HG03521 (cell line): Measurements from ENCODE around the gene EGFLAM.

Experiments
- ATAC-seq: cut with Tn5 transposase; IDR thresholded peaks from one replicate; pipeline ENCODE4 v1.9.1; 2021; ENCODE audit warnings: mild to moderate bottlenecking, moderate library complexity; ENCODE audit not compliant: unreplicated experiment

Gene EGFLAM

DNA sequence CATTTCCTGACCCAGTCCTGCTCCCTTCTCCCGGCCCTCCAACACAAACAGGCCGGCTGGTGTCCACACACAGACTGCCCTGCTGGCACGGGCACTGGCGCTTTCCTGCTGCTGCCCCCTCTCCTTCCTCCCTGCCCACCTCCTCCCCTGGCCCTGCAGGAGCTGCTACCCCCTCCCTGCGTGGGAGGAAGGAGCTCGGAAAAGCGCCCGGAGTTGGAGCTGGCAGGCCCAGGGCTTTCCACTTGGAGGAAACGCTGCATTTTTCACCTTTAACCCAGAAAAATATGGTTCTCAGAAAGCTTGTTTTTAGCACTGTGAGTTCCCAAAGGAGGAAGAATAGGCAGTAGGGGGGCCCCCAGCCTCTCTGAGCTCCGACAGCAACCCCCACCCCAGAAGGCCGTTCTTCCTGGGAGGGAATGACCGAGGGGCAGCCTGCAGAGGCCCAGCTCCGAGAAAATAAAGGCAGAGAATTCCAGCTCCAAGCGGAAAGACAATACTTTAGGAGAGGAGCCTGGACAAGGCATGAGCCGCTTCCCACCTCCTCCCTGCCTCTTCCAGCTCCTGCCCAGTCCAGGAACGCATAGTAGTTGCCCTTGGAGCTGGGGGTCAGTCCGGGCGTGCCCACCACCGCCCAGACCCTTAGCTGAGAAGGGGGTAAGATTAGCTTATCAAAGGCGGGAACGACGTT lies 209.1 kb downstream of the EGFLAM start:
- ATAC-seq = no peak

DNA sequence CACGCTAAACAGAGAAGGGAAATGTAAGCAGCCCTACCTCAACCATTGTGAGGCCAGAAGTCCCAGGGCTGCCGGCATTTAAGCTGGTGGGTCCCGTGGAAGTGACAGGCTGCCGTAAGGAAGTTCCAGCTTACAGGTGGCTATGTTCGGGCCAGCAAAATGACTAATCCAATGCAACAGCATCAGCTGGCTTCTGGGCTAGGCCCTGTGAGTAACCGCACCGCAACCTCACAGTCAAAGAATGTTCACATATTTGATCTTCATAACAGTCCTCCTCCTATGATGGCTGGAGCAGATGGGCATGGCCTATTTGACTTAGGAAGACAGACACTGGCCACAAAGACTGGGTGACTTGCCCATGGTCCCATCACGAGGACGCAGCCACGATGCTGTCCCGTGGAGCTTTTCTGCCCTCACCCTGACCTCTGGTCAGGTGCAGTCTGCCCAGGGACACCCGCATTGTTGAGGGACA lies 209.9 kb downstream of the EGFLAM start:
- no peak for ATAC-seq

DNA sequence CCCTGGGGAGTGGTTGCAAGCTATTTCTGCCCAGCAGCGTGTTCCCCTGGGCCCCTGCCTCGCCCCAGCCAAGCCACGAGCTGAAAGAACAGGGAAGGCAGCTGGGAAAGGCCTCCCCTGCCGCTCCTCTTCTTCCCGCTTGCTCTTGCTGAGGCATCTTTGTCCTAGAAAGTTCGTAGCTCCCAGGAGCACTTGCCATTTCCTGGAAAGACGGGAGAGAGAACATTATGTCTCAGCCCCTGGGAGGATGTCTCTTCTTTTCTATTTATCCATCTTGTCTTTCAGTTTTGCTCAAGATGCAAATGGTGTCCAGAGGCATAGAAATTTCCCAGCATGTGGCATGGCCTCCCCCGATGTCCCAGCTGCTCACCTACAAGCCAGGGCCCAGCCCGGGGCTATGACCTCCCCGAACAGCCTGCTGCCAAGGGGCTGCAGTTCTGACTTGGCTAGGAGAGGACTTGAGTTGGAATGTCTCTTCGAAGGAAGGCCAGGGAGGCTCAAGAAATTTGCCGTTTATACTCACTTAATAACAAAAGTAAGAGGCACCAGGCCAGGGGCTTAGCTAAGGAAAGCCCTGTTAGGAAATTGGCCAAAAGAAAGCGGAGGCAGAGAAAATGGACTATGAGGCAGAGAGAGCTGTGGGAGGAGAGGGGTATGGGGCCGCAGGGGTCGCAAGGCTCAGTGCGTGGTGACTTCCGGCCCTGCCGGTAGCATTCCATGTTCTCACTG lies 210.8 kb downstream of the EGFLAM start:
- ATAC-seq = no peak

DNA sequence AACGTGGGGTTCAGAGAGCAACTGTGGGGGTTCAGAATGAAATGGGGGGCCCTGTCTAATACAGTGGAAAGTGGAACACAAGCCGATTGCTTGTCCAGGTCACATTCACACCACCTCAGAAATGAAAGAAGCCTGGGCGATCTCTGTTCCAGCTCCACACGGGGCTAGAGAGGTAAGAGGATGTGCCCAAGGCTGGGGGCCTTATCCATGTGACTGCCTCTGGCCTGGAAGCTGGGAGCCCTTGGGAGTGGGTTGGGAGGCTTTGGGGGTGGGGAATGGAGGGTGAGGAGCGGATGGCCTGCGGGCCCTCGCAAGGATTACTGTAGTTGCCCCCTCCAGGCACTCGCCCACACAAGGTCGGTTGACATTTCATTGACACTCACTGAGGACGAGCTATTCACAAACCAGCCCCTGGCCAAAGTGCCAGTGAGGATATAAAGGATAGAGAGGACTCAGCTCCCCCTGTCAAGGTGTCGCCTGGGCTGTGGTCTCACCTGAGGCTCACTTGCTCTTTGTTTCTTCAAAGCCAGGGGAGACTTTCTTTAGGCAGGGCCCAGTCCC lies 211.4 kb downstream of the EGFLAM start:
- ATAC-seq = no peak

DNA sequence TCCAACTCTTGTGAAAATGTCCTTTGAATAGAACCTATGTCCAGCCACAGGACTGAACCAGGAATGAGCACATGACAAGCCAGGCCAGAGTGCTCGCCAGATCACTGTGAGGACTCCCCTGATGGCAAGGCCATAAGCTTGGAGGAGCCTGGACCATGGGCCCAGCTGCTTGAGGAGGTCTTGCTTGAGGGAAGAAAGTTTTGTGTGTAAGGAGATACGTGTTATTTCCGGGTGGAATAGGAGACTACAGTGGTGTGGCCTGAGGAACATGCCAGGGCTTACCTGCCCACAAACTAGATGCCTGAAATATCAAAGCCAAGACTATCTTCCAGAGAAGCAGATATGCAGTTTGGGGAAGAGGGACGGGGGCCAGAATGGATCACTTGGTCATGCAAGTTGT lies 213.3 kb downstream of the EGFLAM start:
- ATAC-seq = no peak

DNA sequence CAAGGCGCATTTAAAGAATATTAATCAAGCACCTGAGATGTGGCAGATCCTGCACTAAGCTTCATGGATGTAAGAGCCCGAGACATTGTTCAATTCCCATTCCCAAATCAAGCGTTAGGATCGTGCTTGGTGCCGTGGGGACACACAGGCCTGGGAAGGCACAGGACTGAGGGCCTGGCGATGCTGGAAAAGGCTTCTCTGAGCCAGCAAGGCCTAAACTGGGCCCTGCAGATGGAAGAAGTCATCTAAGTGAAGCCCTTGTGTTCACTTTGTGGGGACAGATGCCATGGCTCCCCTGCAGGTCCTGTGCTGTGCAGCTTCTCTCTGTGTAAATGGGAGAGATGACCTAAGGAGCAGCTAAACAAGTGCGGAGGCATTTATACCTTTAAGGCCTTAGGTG lies 214.2 kb downstream of the EGFLAM start:
- ATAC-seq = no peak

GRCh38 chr5:38473008-38473407 lies 214.6 kb downstream of the EGFLAM start:
- ATAC-seq = no peak

- no peak for ATAC-seq
Observed at GRCh38 chr5:38478166-38478565, 219.8 kb downstream of the EGFLAM start.

- no peak for ATAC-seq
Observed at GRCh38 chr5:38478878-38479277, 220.5 kb downstream of the EGFLAM start.

DNA sequence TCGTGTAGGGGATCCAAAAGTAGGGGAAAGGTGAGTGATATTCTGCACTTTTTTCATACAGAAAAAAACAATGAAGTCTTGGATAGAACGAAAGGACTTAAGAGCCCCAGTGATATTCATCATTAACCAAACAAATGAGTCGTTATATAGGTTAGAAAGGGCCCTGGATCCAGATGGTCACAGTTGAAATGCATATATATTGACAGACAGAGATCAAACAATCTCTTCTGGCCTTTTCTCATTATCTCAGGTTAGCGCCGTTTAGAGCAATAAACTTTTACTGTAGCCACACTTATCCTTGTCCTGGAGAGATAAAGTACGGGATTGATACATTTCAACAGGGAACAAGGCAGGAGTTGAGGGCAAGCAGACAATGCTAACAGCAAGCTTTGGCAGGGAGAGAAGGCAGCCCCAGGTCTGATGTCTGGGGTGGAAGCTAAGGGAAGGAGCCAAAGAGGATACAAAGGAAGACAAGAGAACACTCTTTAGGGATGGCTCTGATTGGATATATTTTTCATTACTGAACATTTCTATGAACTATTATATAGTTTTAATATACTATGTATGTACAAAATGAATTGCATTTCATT lies 221.1 kb downstream of the EGFLAM start:
- ATAC-seq = no peak

DNA sequence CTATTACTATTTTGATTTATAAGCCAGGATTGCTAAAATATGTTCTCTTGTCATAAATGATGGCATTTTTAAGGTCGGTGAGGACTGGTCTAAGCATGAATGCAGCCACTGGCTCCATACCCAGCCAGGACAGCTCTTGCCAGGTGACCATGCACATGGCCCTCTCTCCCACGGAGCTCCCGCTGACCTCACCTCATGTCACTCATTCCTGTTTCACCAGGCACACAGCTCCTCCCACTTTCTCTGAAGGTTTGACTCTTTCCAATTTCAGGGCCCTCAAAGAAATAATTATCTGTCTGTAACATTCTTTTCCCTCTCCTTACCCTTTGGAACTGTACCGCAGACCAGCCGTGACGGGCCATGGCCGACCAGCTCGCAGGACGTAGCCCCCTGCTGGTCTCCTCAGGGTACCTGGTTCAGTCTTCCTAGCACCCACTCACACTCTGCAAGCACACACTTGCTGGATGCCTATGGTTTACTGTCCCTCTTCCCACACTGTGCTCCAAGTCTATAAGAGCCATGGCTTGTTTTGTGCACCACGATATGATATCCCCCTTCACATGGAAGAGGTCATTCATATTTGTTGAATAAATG lies 225.5 kb downstream of the EGFLAM start:
- no peak for ATAC-seq

GRCh38 chr5:38494175-38494574 lies 235.8 kb downstream of the EGFLAM start:
- ATAC-seq = no peak

DNA sequence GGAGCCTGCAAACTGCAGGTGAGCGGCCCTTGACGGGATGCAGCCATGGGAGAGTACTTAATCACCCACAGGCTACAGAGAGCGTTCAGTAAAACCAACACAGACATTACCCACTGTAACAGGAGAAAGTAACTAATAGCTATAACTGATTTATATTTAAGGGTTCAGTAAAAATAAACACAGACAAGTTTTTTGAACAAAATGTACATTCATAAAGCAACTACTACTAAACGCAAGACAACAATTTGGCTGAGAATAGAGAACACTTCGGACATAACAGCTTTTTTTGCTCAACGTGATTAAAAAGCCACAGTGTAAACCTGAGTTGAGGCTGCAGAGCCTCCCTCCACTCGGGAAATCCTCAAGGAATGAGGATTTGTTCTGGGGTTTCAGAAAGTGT lies 236.4 kb downstream of the EGFLAM start:
- no peak for ATAC-seq

DNA sequence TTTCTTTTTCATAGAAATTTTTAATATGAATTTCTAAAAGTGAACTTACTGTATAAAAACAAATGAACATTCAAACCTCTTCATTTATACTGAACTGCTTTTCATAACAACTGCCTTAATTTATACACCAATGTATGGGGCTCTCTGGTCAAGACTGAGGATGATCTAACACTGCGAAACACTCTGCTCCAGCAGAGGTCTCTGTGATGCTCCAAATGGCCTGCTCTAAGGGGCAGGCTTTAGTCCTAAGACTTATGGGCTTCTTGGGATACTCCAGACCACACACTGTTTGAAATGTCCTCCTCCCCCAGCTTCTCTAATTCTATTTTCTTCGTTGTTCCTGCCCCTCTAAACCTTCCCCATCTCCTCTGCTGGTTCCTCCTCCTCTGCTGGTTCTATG lies 239.6 kb downstream of the EGFLAM start:
- no peak for ATAC-seq

DNA sequence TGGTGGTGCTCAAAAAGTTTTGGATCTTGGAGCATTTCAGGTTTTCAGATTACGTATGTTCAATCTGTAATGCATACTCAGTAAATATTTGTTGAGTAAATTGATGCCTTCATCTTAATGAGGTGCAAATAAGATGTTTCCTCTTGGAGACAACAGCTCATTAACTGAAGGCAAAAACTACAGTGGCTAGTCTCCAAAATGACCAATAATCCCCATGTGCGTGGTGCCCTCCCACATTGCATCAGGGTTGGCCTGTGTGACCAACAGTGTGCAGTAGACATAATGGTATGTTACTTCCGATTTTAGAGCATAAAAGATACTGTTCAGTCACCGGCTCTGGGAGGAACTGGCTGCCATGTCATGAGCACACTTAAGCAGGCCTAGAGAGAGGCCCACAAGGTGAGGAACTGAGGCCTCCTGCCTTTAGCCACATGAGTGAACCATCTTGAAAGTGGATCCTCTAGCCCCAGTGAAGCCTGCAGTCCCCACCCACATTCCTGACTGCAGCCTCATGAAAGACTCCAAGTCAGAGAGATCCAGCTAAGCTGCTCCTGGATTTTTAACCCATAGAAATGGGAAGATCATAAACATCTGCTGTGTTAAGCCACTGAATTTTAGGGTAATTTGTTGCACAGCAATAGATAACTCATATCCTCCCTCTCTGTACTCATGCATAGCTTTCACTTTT lies 242.4 kb downstream of the EGFLAM start:
- ATAC-seq = no peak

DNA sequence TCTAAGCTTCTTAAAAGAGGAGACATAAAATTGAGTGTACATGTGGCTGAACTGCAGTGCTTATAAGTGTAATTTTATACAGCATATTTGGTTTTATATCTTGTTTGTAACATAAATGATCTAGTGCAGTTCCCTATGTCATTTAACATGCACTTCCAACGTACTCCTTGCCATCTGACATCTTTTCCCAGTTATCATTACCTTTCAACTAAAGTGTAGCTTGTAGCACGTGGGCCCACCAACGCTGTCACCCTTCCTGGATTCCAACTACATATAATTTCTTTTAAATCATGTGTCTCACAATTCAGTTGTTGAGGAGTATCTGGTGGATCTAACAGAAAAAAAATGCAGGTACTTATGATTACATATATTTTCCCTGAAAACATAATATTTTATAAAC lies 247.9 kb downstream of the EGFLAM start:
- ATAC-seq = no peak

DNA sequence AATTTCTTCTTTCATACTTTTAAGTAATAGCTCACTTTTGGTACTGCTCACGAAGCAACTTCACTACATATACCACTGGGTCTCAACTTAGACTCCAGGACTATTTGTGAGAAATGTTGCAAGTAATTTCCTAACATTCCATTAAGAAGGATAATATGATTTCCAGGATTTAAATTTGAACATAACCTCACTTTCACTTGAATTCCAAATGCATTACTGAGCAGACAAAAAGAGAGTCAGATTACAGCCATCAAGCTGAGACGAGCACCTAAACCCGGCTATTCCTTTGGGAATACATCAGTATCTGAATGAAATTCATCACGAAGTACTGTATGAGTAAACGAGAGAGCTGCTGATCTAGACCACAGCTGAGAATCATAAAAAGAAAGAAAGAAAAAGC lies 250.8 kb downstream of the EGFLAM start:
- no peak for ATAC-seq
